Tibial nerve (tissue), 4 donors: ENCODE measurements around the gene CMBL. TPM values are rescaled to one million over a fixed set of nuclear protein-coding genes. Genes with fewer than 3 reads are reported as not detected.

Experiments used
- DNase-seq, 2 donors: peaks; one replicate each; pipeline ENCODE4 v3.0.0-alpha.2; 2019; ENCODE audit warnings: low spot score in 2 of 2
- H3K27ac ChIP-seq, 4 donors: fragments of 200-600 bp; sonication (generic) in 3 of 4; one replicate each; pipeline ENCODE4 v1.5.1; 2017 to 2019; ENCODE audit warnings: mild to moderate bottlenecking in 1 of 4
- H3K27me3 ChIP-seq, 2 donors: fragments of 200-600 bp; sonication (generic) in 1 of 2; one replicate each; pipeline versions ENCODE4 v1.5.1 to v1.6.0; 2017 to 2019
- H3K36me3 ChIP-seq, 3 donors: fragments of 200-600 bp; sonication (generic); one replicate each; pipeline ENCODE4 v1.5.1; 2018 to 2019
- H3K4me1 ChIP-seq, 4 donors: fragments of 200-600 bp; sonication (generic) in 3 of 4; one replicate each; pipeline ENCODE4 v1.5.1; 2017 to 2019
- H3K4me3 ChIP-seq, 4 donors: fragments of 200-600 bp; sonication (generic) in 3 of 4; one replicate each; pipeline ENCODE4 v1.5.1; 2017 to 2019; ENCODE audit warnings: mild to moderate bottlenecking in 1 of 4, moderate library complexity in 1 of 4
- H3K9me3 ChIP-seq, 4 donors: fragments of 200-600 bp; sonication (generic) in 3 of 4; one replicate each; pipeline ENCODE4 v1.5.1; 2017 to 2019
- EP300 ChIP-seq, 2 donors: sonication (generic); formaldehyde crosslinking; IDR thresholded peaks; one replicate each; pipeline ENCODE4 v1.6.1; 2017; ENCODE audit warnings: antibody characterized with exemption in 2 of 2, mild to moderate bottlenecking in 1 of 2
- POLR2A ChIP-seq, 2 donors: fragments of 450-650 bp; IDR thresholded peaks; one replicate each; pipeline ENCODE4 v1.6.1; 2017; ENCODE audit warnings: antibody characterized with exemption in 2 of 2, mild to moderate bottlenecking in 2 of 2, moderate library complexity in 2 of 2
- WGBS, 2 donors: methylation state at CpG; one replicate each; pipeline ENCODE4 v1.1.5; 2018; 5-methylcytosine and 5-hydroxymethylcytosine counted together
- total RNA-seq, 4 donors: library from RNA; depleted of rRNA; stranded (reverse); fragments of >200 nt; gene quantifications; one replicate each; pipeline ENCODE4 v1.1.0, GENCODE V29; 2016
- TF ChIP-seq, protein P1 (sequence below), 5 experiments: fragments of 200-600 bp in 3 of 5; fragments of 450-650 bp in 2 of 5; sonication (generic) in 3 of 5; IDR thresholded peaks; one replicate each; pipeline ENCODE4 v1.5.1; 2016 to 2019; ENCODE audit warnings: antibody characterized with exemption in 5 of 5, mild to moderate bottlenecking in 3 of 5, moderate library complexity in 2 of 5

Gene CMBL
- total RNA-seq, 4 donors from 2014 or later = 5.7 to 7.4 (median 6.6) TPM

DNA sequence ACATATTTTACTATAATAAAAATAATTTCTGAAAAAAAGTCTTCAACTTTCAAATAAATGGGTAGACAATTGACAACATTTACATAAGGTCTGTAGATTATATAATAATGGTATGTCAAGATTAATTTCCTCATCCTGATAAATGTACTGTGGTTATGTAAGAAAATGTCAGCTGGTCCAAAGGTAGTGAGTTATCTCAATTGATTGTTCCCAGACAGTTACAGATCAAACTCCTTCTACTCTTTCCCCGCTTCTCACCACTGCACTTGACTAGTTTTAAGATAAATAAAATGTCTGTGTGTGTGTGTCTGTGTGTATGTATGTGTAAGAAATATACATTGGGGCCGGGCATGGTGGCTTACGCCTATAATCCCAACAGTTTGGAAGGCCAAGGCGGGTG lies 29.4 kb upstream of the CMBL start:
- TF ChIP-seq, protein P1, sequence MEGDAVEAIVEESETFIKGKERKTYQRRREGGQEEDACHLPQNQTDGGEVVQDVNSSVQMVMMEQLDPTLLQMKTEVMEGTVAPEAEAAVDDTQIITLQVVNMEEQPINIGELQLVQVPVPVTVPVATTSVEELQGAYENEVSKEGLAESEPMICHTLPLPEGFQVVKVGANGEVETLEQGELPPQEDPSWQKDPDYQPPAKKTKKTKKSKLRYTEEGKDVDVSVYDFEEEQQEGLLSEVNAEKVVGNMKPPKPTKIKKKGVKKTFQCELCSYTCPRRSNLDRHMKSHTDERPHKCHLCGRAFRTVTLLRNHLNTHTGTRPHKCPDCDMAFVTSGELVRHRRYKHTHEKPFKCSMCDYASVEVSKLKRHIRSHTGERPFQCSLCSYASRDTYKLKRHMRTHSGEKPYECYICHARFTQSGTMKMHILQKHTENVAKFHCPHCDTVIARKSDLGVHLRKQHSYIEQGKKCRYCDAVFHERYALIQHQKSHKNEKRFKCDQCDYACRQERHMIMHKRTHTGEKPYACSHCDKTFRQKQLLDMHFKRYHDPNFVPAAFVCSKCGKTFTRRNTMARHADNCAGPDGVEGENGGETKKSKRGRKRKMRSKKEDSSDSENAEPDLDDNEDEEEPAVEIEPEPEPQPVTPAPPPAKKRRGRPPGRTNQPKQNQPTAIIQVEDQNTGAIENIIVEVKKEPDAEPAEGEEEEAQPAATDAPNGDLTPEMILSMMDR (IDR thresholded peaks at IDR 0.05) = no peak

DNA sequence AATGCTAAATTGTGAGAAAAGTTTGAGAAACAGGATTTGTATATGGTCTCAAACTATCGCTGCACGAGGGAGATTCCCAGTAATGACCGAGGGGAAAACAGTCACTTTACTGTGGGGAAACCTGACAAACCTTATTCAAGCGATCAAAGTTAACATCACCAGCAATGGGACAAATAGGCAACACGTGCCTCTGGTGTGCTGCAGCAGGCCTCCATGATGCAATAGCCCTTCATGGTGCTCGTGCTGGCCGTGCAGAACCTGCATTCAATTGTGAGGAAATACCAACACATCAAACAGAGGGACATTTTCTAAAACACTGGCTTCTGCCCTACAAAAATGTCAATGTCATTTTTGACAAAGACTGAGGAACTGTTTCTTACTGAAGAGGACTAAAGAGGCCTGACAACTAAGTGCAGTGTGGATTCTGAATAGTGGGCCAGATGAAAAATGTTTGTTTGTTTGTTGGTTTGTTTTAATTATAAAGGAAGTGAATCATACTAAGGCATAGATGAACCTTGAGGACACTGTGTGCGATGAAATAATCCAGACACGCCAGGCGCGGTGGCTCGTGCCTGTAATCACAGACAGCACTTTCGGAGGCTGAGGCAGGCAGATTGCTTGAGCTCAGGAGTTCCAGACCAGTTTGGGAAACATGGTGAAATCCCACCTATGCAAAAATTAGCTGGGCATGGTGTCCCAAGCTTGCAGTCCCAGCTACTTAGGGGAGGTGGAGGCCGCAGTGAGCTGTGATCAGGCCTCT lies 28.2 kb upstream of the CMBL start:
- Histone ChIP-seq H3K4me1 (peaks cover 0 to 32% (median 23%) of the 10 kb centered on the region in 4 donors), H3K4me3 (no peak overlapping the region), H3K27ac (no peak overlapping the region), H3K9me3 (no peaks in the 10 kb centered on the region), H3K36me3 (no peaks in the 10 kb centered on the region), H3K27me3 (no peaks in the 10 kb centered on the region)
- DNase-seq = no peak
- TF ChIP-seq, protein P1 (IDR thresholded peaks at IDR 0.05) = no peak
- no peak for TF ChIP-seq EP300 (IDR thresholded peaks at IDR 0.05)
- no peak for TF ChIP-seq POLR2A (IDR thresholded peaks at IDR 0.05)
- 91 to 95% methylated on average over 14 of the region's 14 CpGs for WGBS, 2 donors

More for the DNA sequence above, 29.4 kb upstream of the CMBL start:
- no peak overlapping the region for H3K27ac ChIP-seq
- no peak for DNase-seq
- no peaks in the 10 kb centered on the region for H3K27me3 ChIP-seq
- peaks cover 0 to 21% (median 15%) of the 10 kb centered on the region in 4 donors for H3K4me1 ChIP-seq
- no peaks in the 10 kb centered on the region for H3K36me3 ChIP-seq
- H3K9me3 ChIP-seq = no peaks in the 10 kb centered on the region
- 94 to 95% methylated on average over 4 of the region's 4 CpGs for WGBS, 2 donors
- no peak overlapping the region for H3K4me3 ChIP-seq

DNA sequence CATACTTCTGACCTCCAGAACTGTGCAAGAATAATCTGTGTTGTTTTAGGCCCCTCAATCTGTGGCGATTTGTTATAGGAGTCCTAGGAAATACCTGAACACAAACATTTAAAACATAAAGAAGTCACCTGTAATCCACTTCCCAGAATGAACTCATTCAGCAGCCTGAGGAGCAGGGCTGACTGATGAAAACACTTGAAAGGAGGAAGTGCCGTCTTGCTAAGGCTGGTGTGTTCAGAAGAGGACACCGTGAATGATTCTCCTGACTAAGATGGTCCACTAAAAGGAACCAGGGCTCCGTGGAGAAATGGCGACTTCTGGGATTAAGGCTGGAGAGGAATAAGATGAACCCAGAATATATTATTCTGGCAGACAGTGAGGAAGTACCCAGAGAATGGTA lies 27.1 kb upstream of the CMBL start:
- no peaks in the 10 kb centered on the region for H3K36me3 ChIP-seq
- no peak for DNase-seq
- no peak overlapping the region for H3K27ac ChIP-seq

DNA sequence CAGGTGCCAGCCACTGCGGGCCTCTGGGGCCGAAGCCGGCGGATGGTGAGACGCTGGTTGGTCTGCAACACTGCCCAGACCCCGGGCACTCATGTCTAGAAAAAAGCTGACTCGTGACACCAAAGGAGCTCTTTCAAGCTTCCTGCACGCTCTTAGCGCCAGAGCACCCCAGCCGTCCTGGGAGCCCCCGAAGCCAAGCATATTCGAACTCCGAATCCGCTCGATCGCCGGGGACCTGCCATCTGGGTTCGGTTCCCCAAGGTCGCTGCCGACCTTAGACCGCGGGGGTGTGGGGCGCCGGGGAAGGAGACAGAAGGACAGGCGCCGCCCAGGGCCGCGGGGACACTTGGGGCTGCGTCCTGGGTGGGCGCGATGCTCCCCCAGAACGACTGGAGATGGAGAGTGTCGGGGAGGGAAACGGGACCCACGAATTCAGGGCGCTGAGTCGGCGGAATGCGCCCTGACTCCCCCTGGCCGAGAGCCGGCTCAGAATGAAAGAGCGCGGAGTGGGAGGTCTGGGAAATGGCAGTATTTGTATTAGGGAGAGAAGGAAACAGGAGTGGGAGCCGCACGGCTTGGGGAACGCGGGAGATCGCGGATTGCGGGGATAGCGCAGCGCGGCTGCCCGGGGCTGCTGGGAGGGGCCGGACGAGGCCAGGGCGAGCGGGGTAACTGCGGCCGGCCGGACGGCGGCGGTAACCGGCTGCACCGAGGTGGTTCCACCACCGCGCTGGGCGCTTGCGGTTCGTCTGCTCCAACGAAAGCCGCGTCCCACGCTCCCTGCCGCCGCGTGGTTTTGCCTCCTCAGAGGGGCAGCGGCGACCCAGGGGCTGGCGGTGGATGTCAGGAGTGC lies 25.7 kb upstream of the CMBL start:
- 2 to 3% methylated on average over 73 to 81 of the region's 81 CpGs for WGBS, 2 donors
- no peak for DNase-seq
- Histone ChIP-seq H3K9me3 (no peaks in the 10 kb centered on the region), H3K36me3 (no peaks in the 10 kb centered on the region), H3K27ac (peak overlapping the region; percentile 58 to 79 (median 68)), H3K4me1 (peaks cover 0 to 50% (median 31%) of the 10 kb centered on the region in 4 donors), H3K4me3 (peak overlapping the region; percentile 56 to 70 (median 68)), H3K27me3 (no peaks in the 10 kb centered on the region)
- no peak for TF ChIP-seq POLR2A (IDR thresholded peaks at IDR 0.05)
- peak in 1 of 2 donors; percentile 22 for TF ChIP-seq EP300 (IDR thresholded peaks at IDR 0.05)
- TF ChIP-seq, protein P1 (IDR thresholded peaks at IDR 0.05) = peak in 2 of 5 experiments; percentile 8 to 12

More for the DNA sequence above, 27.1 kb upstream of the CMBL start:
- no peak for TF ChIP-seq POLR2A (IDR thresholded peaks at IDR 0.05)
- TF ChIP-seq, protein P1 (IDR thresholded peaks at IDR 0.05) = no peak
- TF ChIP-seq EP300 (IDR thresholded peaks at IDR 0.05) = no peak
- Histone ChIP-seq H3K4me1 (peaks cover 0 to 42% (median 31%) of the 10 kb centered on the region in 4 donors), H3K4me3 (no peak overlapping the region), H3K9me3 (no peaks in the 10 kb centered on the region), H3K27me3 (no peaks in the 10 kb centered on the region)
- whole genome bisulfite sequencing, 2 donors = 89 to 92% methylated on average over 5 of the region's 5 CpGs

DNA sequence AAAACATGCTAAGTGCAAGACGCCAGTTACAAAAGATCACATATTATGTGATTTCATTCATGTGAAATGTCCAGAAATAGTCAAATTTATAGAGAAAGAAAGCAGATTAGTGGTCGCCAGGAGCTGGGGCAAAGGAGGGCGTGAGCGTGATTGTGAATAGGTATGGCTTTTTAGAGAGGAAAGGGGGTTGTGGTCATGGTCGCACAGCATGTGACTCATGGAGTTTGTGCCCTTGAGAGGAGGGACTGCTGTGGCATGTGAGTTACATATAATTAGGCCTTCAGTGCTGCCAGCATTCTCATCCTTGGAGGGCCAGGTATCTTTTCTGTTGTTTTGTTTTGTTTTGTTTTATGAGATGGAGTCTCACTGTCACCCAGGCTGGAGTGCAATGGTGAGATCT lies 24.6 kb upstream of the CMBL start:
- no peaks in the 10 kb centered on the region for H3K9me3 ChIP-seq
- H3K27me3 ChIP-seq = no peaks in the 10 kb centered on the region
- no peak overlapping the region for H3K4me3 ChIP-seq
- 92 to 93% methylated on average over 5 of the region's 5 CpGs for WGBS, 2 donors
- H3K36me3 ChIP-seq = no peaks in the 10 kb centered on the region
- H3K4me1 ChIP-seq = peaks cover 0 to 50% (median 31%) of the 10 kb centered on the region in 4 donors
- no peak for TF ChIP-seq POLR2A (IDR thresholded peaks at IDR 0.05)
- TF ChIP-seq, protein P1 (IDR thresholded peaks at IDR 0.05) = no peak
- TF ChIP-seq EP300 (IDR thresholded peaks at IDR 0.05) = no peak
- H3K27ac ChIP-seq = peak overlapping the region in 1 of 4 donors; percentile 63
- DNase-seq = no peak
